ENCODE data around the gene KRTAP21-1. TPM values are rescaled to one million over a fixed set of nuclear protein-coding genes. Genes with fewer than 3 reads are reported as not detected.

The KRTAP21-1 gene

GRCh38 chr21:30713766-30714165 lies 41.5 kb downstream of the KRTAP21-1 start:
- H3K4me2 ChIP-seq (ENCODE audit: insufficient read depth, low read length, poor library complexity, severe bottlenecking) = no peak overlapping the region
- H3K36me3 ChIP-seq (replicated peaks in 1 of 2; ENCODE audit: control insufficient read depth in 2 of 2, insufficient read depth in 2 of 2, low read length in 2 of 2) = no peaks in the 10 kb centered on the region
- no peak overlapping the region for H3K14ac ChIP-seq (ENCODE audit: low read length)
- no peaks in the 10 kb centered on the region for H3K4me1 ChIP-seq (ENCODE audit: control insufficient read depth in 2 of 2, insufficient read depth in 1 of 2, low read depth in 1 of 2, low read length in 2 of 2)
- H2BK5ac ChIP-seq (ENCODE audit: low read length) = no peak overlapping the region
- WGBS, 2 donors (ENCODE audit: extremely low coverage in 2 of 2, insufficient read length in 2 of 2, insufficient replicate concordance in 1 of 2) = no CpG with 5 or more reads among the region's 3 CpGs
- H2AK5ac ChIP-seq (ENCODE audit: low read depth, low read length) = no peak overlapping the region
- no peak overlapping the region for H2BK15ac ChIP-seq (ENCODE audit: low read length)
- H3K9ac ChIP-seq (ENCODE audit: low read depth, low read length, poor library complexity) = no peak overlapping the region
- no peak overlapping the region for H4K8ac ChIP-seq (ENCODE audit: low read depth, low read length)
- H2BK120ac ChIP-seq (ENCODE audit: low read depth, low read length) = no peak overlapping the region
- no peak overlapping the region for H4K91ac ChIP-seq (ENCODE audit: low read depth, low read length, poor library complexity)
- no peak overlapping the region for H3K4me3 ChIP-seq (ENCODE audit: low read length in 2 of 2)
- no peak overlapping the region for H3K23ac ChIP-seq (ENCODE audit: low read depth, low read length, poor library complexity)
- H3K4ac ChIP-seq (ENCODE audit: low read length) = no peak overlapping the region
- peaks cover 0 to 1% of the 10 kb centered on the region in 2 donors for H3K9me3 ChIP-seq (replicated peaks in 1 of 2; ENCODE audit: control insufficient read depth in 2 of 2, insufficient read depth in 1 of 2, low read depth in 1 of 2, low read length in 2 of 2)
- DNase-seq (ENCODE audit: low spot score) = no peak
- H3K27me3 ChIP-seq (ENCODE audit: control insufficient read depth in 3 of 3, insufficient read depth in 3 of 3, low read depth in 1 of 3, low read length in 3 of 3) = no peaks in the 10 kb centered on the region
- H2BK12ac ChIP-seq (ENCODE audit: low read length) = no peak overlapping the region
- no peak overlapping the region for H3K18ac ChIP-seq (ENCODE audit: low read length)
- H2AFZ ChIP-seq (ENCODE audit: low read length) = no peak overlapping the region
- no peak overlapping the region for H3K27ac ChIP-seq (replicated peaks; ENCODE audit: low read length)
- H3K79me1 ChIP-seq (ENCODE audit: low read depth, low read length) = no peaks in the 10 kb centered on the region

GRCh38 chr21:30710499-30710898 lies 44.7 kb downstream of the KRTAP21-1 start:
- Histone ChIP-seq H3K4me1 (ENCODE audit: control insufficient read depth in 2 of 2, insufficient read depth in 1 of 2, low read depth in 1 of 2, low read length in 2 of 2) (no peaks in the 10 kb centered on the region), H2BK15ac (ENCODE audit: low read length) (no peak overlapping the region), H2AFZ (ENCODE audit: low read length) (no peak overlapping the region), H3K23ac (ENCODE audit: low read depth, low read length, poor library complexity) (no peak overlapping the region), H3K14ac (ENCODE audit: low read length) (no peak overlapping the region), H3K18ac (ENCODE audit: low read length) (no peak overlapping the region), H4K91ac (ENCODE audit: low read depth, low read length, poor library complexity) (no peak overlapping the region), H4K8ac (ENCODE audit: low read depth, low read length) (no peak overlapping the region), H2BK12ac (ENCODE audit: low read length) (no peak overlapping the region), H3K27ac (replicated peaks; ENCODE audit: low read length) (no peak overlapping the region), H3K4me3 (ENCODE audit: low read length in 2 of 2) (no peak overlapping the region), H3K27me3 (ENCODE audit: control insufficient read depth in 3 of 3, insufficient read depth in 3 of 3, low read depth in 1 of 3, low read length in 3 of 3) (no peaks in the 10 kb centered on the region), H2BK5ac (ENCODE audit: low read length) (no peak overlapping the region), H3K79me1 (ENCODE audit: low read depth, low read length) (no peaks in the 10 kb centered on the region), H3K9me3 (replicated peaks in 1 of 2; ENCODE audit: control insufficient read depth in 2 of 2, insufficient read depth in 1 of 2, low read depth in 1 of 2, low read length in 2 of 2) (peaks cover 0 to 1% of the 10 kb centered on the region in 2 donors), H3K4ac (ENCODE audit: low read length) (no peak overlapping the region), H3K36me3 (replicated peaks in 1 of 2; ENCODE audit: control insufficient read depth in 2 of 2, insufficient read depth in 2 of 2, low read length in 2 of 2) (no peaks in the 10 kb centered on the region), H3K9ac (ENCODE audit: low read depth, low read length, poor library complexity) (no peak overlapping the region), H2AK5ac (ENCODE audit: low read depth, low read length) (no peak overlapping the region), H3K4me2 (ENCODE audit: insufficient read depth, low read length, poor library complexity, severe bottlenecking) (no peak overlapping the region), H2BK120ac (ENCODE audit: low read depth, low read length) (no peak overlapping the region)
- WGBS, 2 donors (ENCODE audit: extremely low coverage in 2 of 2, insufficient read length in 2 of 2, insufficient replicate concordance in 1 of 2) = no CpG with 5 or more reads among the region's 3 CpGs
- no peak for DNase-seq (ENCODE audit: low spot score)

- no peak overlapping the region for H3K4me3 ChIP-seq (ENCODE audit: low read length in 2 of 2)
- DNase-seq (ENCODE audit: low spot score) = no peak
- no peaks in the 10 kb centered on the region for H3K9me3 ChIP-seq (replicated peaks in 1 of 2; ENCODE audit: control insufficient read depth in 2 of 2, insufficient read depth in 1 of 2, low read depth in 1 of 2, low read length in 2 of 2)
- H3K9ac ChIP-seq (ENCODE audit: low read depth, low read length, poor library complexity) = no peak overlapping the region
- H3K4me2 ChIP-seq (ENCODE audit: insufficient read depth, low read length, poor library complexity, severe bottlenecking) = no peak overlapping the region
- H3K4ac ChIP-seq (ENCODE audit: low read length) = no peak overlapping the region
- H3K23ac ChIP-seq (ENCODE audit: low read depth, low read length, poor library complexity) = no peak overlapping the region
- H3K18ac ChIP-seq (ENCODE audit: low read length) = no peak overlapping the region
- H3K14ac ChIP-seq (ENCODE audit: low read length) = no peak overlapping the region
- no peaks in the 10 kb centered on the region for H3K4me1 ChIP-seq (ENCODE audit: control insufficient read depth in 2 of 2, insufficient read depth in 1 of 2, low read depth in 1 of 2, low read length in 2 of 2)
- no peak overlapping the region for H4K8ac ChIP-seq (ENCODE audit: low read depth, low read length)
- no peak overlapping the region for H2AFZ ChIP-seq (ENCODE audit: low read length)
- H3K79me1 ChIP-seq (ENCODE audit: low read depth, low read length) = no peaks in the 10 kb centered on the region
- H2BK120ac ChIP-seq (ENCODE audit: low read depth, low read length) = no peak overlapping the region
- H2AK5ac ChIP-seq (ENCODE audit: low read depth, low read length) = no peak overlapping the region
- no peak overlapping the region for H2BK15ac ChIP-seq (ENCODE audit: low read length)
- no peak overlapping the region for H2BK5ac ChIP-seq (ENCODE audit: low read length)
- H3K27me3 ChIP-seq (ENCODE audit: control insufficient read depth in 3 of 3, insufficient read depth in 3 of 3, low read depth in 1 of 3, low read length in 3 of 3) = no peaks in the 10 kb centered on the region
- no peak overlapping the region for H3K27ac ChIP-seq (replicated peaks; ENCODE audit: low read length)
- no peak overlapping the region for H4K91ac ChIP-seq (ENCODE audit: low read depth, low read length, poor library complexity)
- no peak overlapping the region for H2BK12ac ChIP-seq (ENCODE audit: low read length)
- no peaks in the 10 kb centered on the region for H3K36me3 ChIP-seq (replicated peaks in 1 of 2; ENCODE audit: control insufficient read depth in 2 of 2, insufficient read depth in 2 of 2, low read length in 2 of 2)
Observed at GRCh38 chr21:30707409-30707808, 47.8 kb downstream of the KRTAP21-1 start.

Small RNA genes within 50 kb of the gene (small RNA-seq; reads per million reads assigned to genes)
- gene AP000244.1 (ENCODE audit: insufficient read depth) (not detected), gene KRTAP21-3 (ENCODE audit: insufficient read depth) (not detected), gene KRTAP8-2P (ENCODE audit: insufficient read depth) (not detected)
